KMS-11 (cell line): ENCODE results near the gene RBM20.

ENCODE experiments used
- H2AFZ ChIP-seq: fragments of 200-600 bp; sonication (generic); 2 replicates; pipeline ENCODE4 v1.6.1; 2016; ENCODE audit warnings: antibody characterized with exemption, mixed run types, low read depth
- H3K27ac ChIP-seq: fragments of 200-600 bp; sonication (generic); 2 replicates; pipeline ENCODE4 v1.6.1; 2016; ENCODE audit warnings: mild to moderate bottlenecking, mixed run types
- H3K27me3 ChIP-seq: fragments of 200-600 bp; sonication (generic); 2 replicates; pipeline ENCODE4 v1.6.1; 2017; ENCODE audit warnings: mild to moderate bottlenecking, low read depth, mixed run types, moderate library complexity; ENCODE audit not compliant: insufficient read depth
- H3K36me3 ChIP-seq: fragments of 200-600 bp; sonication (generic); 2 replicates; pipeline ENCODE4 v1.6.1; 2017; ENCODE audit warnings: mild to moderate bottlenecking, mixed run types; ENCODE audit not compliant: insufficient read depth
- H3K4me1 ChIP-seq: fragments of 200-600 bp; sonication (generic); 2 replicates; pipeline ENCODE4 v1.6.1; 2016; ENCODE audit warnings: mild to moderate bottlenecking, low read depth, mixed run types; ENCODE audit not compliant: poor library complexity, severe bottlenecking
- H3K4me2 ChIP-seq: fragments of 200-600 bp; sonication (generic); 2 replicates; pipeline ENCODE4 v1.7.0; 2016; ENCODE audit warnings: mild to moderate bottlenecking, mixed run types
- H3K4me3 ChIP-seq: fragments of 200-600 bp; sonication (generic); IDR thresholded peaks from 2 replicates; pipeline ENCODE4 v1.6.1; 2017; ENCODE audit warnings: low read depth, low read length, mixed read lengths; ENCODE audit not compliant: insufficient read depth
- H3K79me2 ChIP-seq: fragments of 200-600 bp; sonication (generic); 2 replicates; pipeline ENCODE4 v1.6.1; 2016; ENCODE audit warnings: low read depth, mixed run types; ENCODE audit not compliant: insufficient read depth
- H3K9ac ChIP-seq: fragments of 200-600 bp; sonication (generic); 2 replicates; pipeline ENCODE4 v1.6.1; 2016; ENCODE audit warnings: mild to moderate bottlenecking, mixed run types
- H4K20me1 ChIP-seq: fragments of 200-600 bp; sonication (generic); 2 replicates; pipeline ENCODE4 v1.6.1; 2016; ENCODE audit warnings: mild to moderate bottlenecking, mixed run types; ENCODE audit not compliant: insufficient read depth
- CTCF ChIP-seq: fragments of 200-600 bp; sonication (generic); conservative IDR thresholded peaks from 2 replicates; pipeline ENCODE4 v1.6.1; 2017; ENCODE audit warnings: low read depth, mild to moderate bottlenecking, antibody characterized with exemption, low read length, moderate library complexity, mixed read lengths

RBM20 gene

GRCh38 chr10:110861930-110862649 lies 218.0 kb downstream of the RBM20 start:
- Histone ChIP-seq H3K4me2 (no peak overlapping the region), H3K9ac (no peak overlapping the region), H3K27ac (no peak overlapping the region), H3K27me3 (no peaks in the 10 kb centered on the region), H3K36me3 (no peaks in the 10 kb centered on the region), H2AFZ (no peak overlapping the region), H3K4me3 (no peak overlapping the region), H4K20me1 (no peaks in the 10 kb centered on the region), H3K4me1 (peaks cover 53% of the 10 kb centered on the region), H3K79me2 (no peaks in the 10 kb centered on the region)
- TF ChIP-seq CTCF: no peak

GRCh38 chr10:110862961-110863360 lies 218.8 kb downstream of the RBM20 start:
- TF ChIP-seq CTCF: no peak
- Histone ChIP-seq H3K4me3 (no peak overlapping the region), H3K4me1 (peaks cover 44% of the 10 kb centered on the region), H3K36me3 (no peaks in the 10 kb centered on the region), H2AFZ (no peak overlapping the region), H3K79me2 (no peaks in the 10 kb centered on the region), H4K20me1 (no peaks in the 10 kb centered on the region), H3K4me2 (no peak overlapping the region), H3K9ac (no peak overlapping the region), H3K27me3 (no peaks in the 10 kb centered on the region), H3K27ac (no peak overlapping the region)

- H3K27me3 ChIP-seq: no peaks in the 10 kb centered on the region
- no peak overlapping the region for H2AFZ ChIP-seq
- no peak overlapping the region for H3K27ac ChIP-seq
- H4K20me1 ChIP-seq: no peaks in the 10 kb centered on the region
- H3K4me1 ChIP-seq: peaks cover 40% of the 10 kb centered on the region
- no peaks in the 10 kb centered on the region for H3K36me3 ChIP-seq
- H3K4me3 ChIP-seq: no peak overlapping the region
- TF ChIP-seq CTCF: no peak
- no peaks in the 10 kb centered on the region for H3K79me2 ChIP-seq
- no peak overlapping the region for H3K9ac ChIP-seq
- no peak overlapping the region for H3K4me2 ChIP-seq
Observed at GRCh38 chr10:110863361-110863760, 219.2 kb downstream of the RBM20 start.

- H3K27ac ChIP-seq: no peak overlapping the region
- H3K4me3 ChIP-seq: no peak overlapping the region
- no peaks in the 10 kb centered on the region for H3K36me3 ChIP-seq
- no peaks in the 10 kb centered on the region for H3K79me2 ChIP-seq
- H3K4me1 ChIP-seq: peaks cover 34% of the 10 kb centered on the region
- H3K9ac ChIP-seq: no peak overlapping the region
- no peak for TF ChIP-seq CTCF
- no peak overlapping the region for H3K4me2 ChIP-seq
- H2AFZ ChIP-seq: no peak overlapping the region
- no peaks in the 10 kb centered on the region for H3K27me3 ChIP-seq
- no peaks in the 10 kb centered on the region for H4K20me1 ChIP-seq
Observed at GRCh38 chr10:110863956-110864355, 219.8 kb downstream of the RBM20 start.
